ENCODE measurements around the gene RAPGEF2. TPM values are rescaled to one million over a fixed set of nuclear protein-coding genes. Genes with fewer than 3 reads are reported as not detected.

RAPGEF2 gene
- total RNA-seq, 6 experiments from 2014 or later: 22.2 to 36.4 (median 31.5) TPM

DNA sequence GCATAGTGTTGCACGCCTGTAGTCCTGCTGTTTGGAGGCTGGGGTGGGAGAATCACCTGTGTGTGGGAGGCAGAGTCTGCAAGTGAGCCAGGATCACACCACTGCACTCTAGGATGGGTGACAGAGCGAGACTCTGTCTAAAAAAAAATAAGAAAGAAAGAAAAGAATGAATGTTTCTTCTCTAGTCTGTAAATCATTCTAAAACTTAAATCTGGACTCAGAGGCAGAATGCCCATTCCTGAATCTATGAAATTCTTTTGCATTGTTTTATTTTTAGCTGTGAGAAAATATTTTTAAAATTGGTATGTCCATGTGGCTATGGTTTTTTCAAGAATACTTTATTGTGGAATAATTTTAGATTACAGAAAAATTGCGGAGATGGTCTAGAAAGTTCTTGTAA lies 49.3 kb downstream of the RAPGEF2 start:
- no peaks in the 10 kb centered on the region for H3K36me3 Mint-ChIP-seq (ENCODE audit: low read depth)
- H3K27me3 Mint-ChIP-seq (ENCODE audit: insufficient read depth): no peaks in the 10 kb centered on the region
- TF ChIP-seq, protein P1, sequence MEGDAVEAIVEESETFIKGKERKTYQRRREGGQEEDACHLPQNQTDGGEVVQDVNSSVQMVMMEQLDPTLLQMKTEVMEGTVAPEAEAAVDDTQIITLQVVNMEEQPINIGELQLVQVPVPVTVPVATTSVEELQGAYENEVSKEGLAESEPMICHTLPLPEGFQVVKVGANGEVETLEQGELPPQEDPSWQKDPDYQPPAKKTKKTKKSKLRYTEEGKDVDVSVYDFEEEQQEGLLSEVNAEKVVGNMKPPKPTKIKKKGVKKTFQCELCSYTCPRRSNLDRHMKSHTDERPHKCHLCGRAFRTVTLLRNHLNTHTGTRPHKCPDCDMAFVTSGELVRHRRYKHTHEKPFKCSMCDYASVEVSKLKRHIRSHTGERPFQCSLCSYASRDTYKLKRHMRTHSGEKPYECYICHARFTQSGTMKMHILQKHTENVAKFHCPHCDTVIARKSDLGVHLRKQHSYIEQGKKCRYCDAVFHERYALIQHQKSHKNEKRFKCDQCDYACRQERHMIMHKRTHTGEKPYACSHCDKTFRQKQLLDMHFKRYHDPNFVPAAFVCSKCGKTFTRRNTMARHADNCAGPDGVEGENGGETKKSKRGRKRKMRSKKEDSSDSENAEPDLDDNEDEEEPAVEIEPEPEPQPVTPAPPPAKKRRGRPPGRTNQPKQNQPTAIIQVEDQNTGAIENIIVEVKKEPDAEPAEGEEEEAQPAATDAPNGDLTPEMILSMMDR (IDR thresholded peaks at IDR 0.05): no peak
- no peak overlapping the region for H3K4me3 Mint-ChIP-seq
- no peak overlapping the region for H3K27ac Mint-ChIP-seq
- H3K4me1 Mint-ChIP-seq (ENCODE audit: low read depth): no peaks in the 10 kb centered on the region
- no peaks in the 10 kb centered on the region for H3K9me3 Mint-ChIP-seq
- DNase-seq: no peak

DNA sequence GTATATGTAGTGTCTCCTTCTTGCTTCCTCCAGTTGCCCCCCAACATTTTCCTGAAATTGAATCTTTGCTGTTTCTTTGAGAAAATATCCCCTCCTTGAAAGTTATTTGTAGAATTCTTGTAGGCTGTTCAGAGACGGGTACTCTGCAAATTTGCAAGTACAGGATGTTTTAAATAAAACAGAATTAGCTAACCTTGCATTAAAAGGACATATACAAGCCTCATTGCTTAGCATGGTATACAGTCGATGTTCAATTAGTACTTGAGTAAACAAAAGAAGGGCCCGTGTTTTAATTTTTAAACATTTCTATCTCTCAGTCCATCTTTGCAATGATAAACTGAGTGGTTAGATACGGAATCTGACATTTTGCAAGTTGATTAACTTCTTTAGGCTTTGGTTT lies 50.8 kb downstream of the RAPGEF2 start:
- no peaks in the 10 kb centered on the region for H3K27me3 Mint-ChIP-seq (ENCODE audit: insufficient read depth)
- no peaks in the 10 kb centered on the region for H3K4me1 Mint-ChIP-seq (ENCODE audit: low read depth)

DNA sequence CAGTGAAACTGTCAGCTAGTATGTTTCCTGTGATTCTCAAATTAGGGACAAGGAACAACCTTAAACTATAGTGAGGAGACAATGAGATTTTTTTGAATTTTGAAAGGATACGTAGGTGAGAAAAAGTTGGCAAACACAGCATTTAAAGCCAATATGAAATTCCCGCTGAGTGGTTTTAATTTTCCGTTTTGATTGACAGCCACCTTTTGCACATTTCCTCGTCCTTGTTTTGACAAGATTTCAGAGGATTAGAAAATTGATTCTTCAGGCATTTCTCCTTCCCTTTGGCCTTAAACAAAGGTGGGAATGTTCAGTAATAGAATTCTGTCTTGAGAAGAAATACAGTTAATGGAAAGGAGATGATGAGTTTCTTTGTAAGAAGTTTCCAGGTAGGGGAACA lies 52.2 kb downstream of the RAPGEF2 start:
- no peak overlapping the region for H3K27ac Mint-ChIP-seq
- H3K36me3 Mint-ChIP-seq (ENCODE audit: low read depth): no peaks in the 10 kb centered on the region
- H3K4me3 Mint-ChIP-seq: no peak overlapping the region
- H3K27me3 Mint-ChIP-seq (ENCODE audit: insufficient read depth): no peaks in the 10 kb centered on the region
- TF ChIP-seq, protein P1 (IDR thresholded peaks at IDR 0.05): no peak
- H3K9me3 Mint-ChIP-seq: no peaks in the 10 kb centered on the region
- H3K4me1 Mint-ChIP-seq (ENCODE audit: low read depth): no peaks in the 10 kb centered on the region
- DNase-seq: no peak

More for the DNA sequence above, 50.8 kb downstream of the RAPGEF2 start:
- TF ChIP-seq, protein P1 (IDR thresholded peaks at IDR 0.05): no peak
- Mint-ChIP-seq H3K4me3 (no peak overlapping the region), H3K27ac (no peak overlapping the region), H3K9me3 (no peaks in the 10 kb centered on the region), H3K36me3 (ENCODE audit: low read depth) (no peaks in the 10 kb centered on the region)
- DNase-seq: no peak

DNA sequence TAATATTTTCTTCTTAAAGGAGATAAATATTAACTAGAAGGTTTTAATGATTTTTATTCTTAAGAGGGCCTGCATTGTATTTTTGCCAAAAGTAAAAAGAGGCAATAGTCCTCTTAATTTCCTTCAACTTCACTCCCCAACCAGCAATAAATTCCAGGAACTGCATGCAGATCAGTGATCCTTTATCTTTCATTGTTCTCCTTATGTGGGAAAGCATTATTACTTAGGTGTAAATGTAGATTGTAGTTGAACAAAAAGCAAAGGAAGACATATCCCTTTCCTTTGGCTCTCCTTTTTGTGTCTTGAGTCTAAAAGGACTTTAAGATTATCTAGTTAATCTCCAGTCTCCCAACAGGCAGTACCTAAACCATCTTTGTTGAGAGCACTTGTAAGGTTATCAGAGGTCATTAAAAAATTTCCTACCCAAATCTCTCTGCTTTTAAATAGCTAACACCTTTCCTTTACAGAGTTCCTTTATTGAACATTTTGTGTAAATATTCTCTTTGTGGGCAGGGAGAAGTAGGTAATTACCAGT lies 55.3 kb downstream of the RAPGEF2 start:
- Mint-ChIP-seq H3K4me1 (ENCODE audit: low read depth) (peaks cover 6% of the 10 kb centered on the region; the same call in 1 of the 2 replicates), H3K36me3 (ENCODE audit: low read depth) (no peaks in the 10 kb centered on the region), H3K27me3 (ENCODE audit: insufficient read depth) (no peaks in the 10 kb centered on the region), H3K27ac (no peak overlapping the region), H3K9me3 (no peaks in the 10 kb centered on the region), H3K4me3 (no peak overlapping the region)
- TF ChIP-seq, protein P1 (IDR thresholded peaks at IDR 0.05): no peak
- no peak for DNase-seq

DNA sequence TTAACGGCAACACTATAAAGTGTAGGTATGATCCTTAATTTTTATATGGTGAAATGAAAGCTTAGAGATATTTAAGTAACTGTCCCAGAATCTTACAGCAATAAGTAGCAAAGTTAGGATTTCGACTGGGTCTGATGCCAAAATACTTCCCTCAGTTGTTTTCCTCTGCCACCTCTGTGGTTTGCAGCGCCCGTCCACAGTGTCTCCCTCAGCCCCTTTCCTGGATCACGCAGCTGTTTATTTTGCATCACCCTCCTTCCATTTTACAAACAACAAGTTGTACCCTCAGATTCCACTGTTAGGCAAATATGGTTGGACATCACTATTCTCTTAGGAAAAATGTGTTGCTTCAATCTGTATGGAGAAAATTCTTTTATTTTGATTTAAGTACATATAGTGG lies 56.1 kb downstream of the RAPGEF2 start:
- no peaks in the 10 kb centered on the region for H3K36me3 Mint-ChIP-seq (ENCODE audit: low read depth)
- no peak overlapping the region for H3K27ac Mint-ChIP-seq
- no peak for DNase-seq
- H3K4me1 Mint-ChIP-seq (ENCODE audit: low read depth): peaks cover 6% of the 10 kb centered on the region; the same call in 1 of the 2 replicates
- H3K9me3 Mint-ChIP-seq: no peaks in the 10 kb centered on the region
- no peaks in the 10 kb centered on the region for H3K27me3 Mint-ChIP-seq (ENCODE audit: insufficient read depth)
- no peak overlapping the region for H3K4me3 Mint-ChIP-seq
- TF ChIP-seq, protein P1 (IDR thresholded peaks at IDR 0.05): no peak

DNA sequence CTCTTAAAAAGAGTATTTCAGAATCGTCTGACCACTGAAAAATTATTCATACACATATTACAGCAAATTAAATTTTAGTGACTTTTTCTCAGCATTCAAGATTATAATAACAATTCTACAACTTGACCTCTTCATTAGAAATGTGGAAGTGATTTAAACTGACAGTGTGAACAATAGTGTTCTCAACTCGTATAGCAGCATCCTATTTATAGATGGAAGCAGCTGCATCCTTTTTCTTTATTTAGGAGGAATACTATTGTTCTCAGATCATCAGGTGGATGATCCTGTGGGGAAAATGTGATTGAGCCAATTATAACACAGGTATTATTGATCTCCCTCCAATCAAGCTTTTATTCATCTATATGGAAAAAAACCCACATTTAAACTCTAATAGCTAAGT lies 56.7 kb downstream of the RAPGEF2 start:
- Mint-ChIP-seq H3K36me3 (ENCODE audit: low read depth) (no peaks in the 10 kb centered on the region), H3K27ac (no peak overlapping the region), H3K4me1 (ENCODE audit: low read depth) (peaks cover 9% of the 10 kb centered on the region; the same call in 1 of the 2 replicates), H3K27me3 (ENCODE audit: insufficient read depth) (no peaks in the 10 kb centered on the region), H3K4me3 (no peak overlapping the region), H3K9me3 (no peaks in the 10 kb centered on the region)
- TF ChIP-seq, protein P1 (IDR thresholded peaks at IDR 0.05): no peak
- no peak for DNase-seq
